HFFc6 (cell line): ENCODE results near the gene MCM9. TPM values are rescaled to one million over a fixed set of nuclear protein-coding genes. Genes with fewer than 3 reads are reported as not detected.

Source experiments
- DNase-seq: peaks from one replicate; pipeline ENCODE4 v3.0.0-alpha.2; 2018
- H3K27ac Mint-ChIP-seq: 2 replicates; pipeline ENCODE4 v1.8.0; 2020; ENCODE audit warnings: mild to moderate bottlenecking, mixed read lengths
- H3K27me3 Mint-ChIP-seq: 2 replicates; pipeline ENCODE4 v1.8.0; 2021; ENCODE audit warnings: mild to moderate bottlenecking, moderate library complexity, mixed read lengths; ENCODE audit not compliant: insufficient read depth
- H3K36me3 Mint-ChIP-seq: 2 replicates; pipeline ENCODE4 v1.8.0; 2021; ENCODE audit warnings: low read depth, mixed read lengths
- H3K4me1 Mint-ChIP-seq: 2 replicates; pipeline ENCODE4 v1.8.0; 2020; ENCODE audit warnings: low read depth, mixed read lengths
- H3K4me3 Mint-ChIP-seq: 2 replicates; pipeline ENCODE4 v1.8.0; 2020; ENCODE audit warnings: mild to moderate bottlenecking, moderate library complexity, mixed read lengths
- H3K9me3 Mint-ChIP-seq: 2 replicates; pipeline ENCODE4 v1.8.0; 2020; ENCODE audit warnings: mild to moderate bottlenecking, mixed read lengths
- total RNA-seq, 6 experiments: library from RNA; stranded (reverse); fragmentation: NEBNext Ultra II Directional; extraction: Animal tissue kit (Norgen Biotek cat#: 25700); gene quantifications; 2 replicates in 1 of 6; 3 replicates in 5 of 6; pipeline ENCODE4 v1.2.3, GENCODE V29; 2021
- TF ChIP-seq, protein P1 (sequence below): fragments of 200-600 bp; sonication (generic); IDR thresholded peaks from 2 replicates; pipeline ENCODE4 v1.5.0; 2021; ENCODE audit warnings: antibody characterized with exemption, mild to moderate bottlenecking

MCM9 gene
- total RNA-seq, 6 experiments from 2014 or later = 4.6 to 5.7 (median 5.0) TPM

GRCh38 chr6:118974790-118975189, 39.8 kb upstream of the MCM9 start:
- Mint-ChIP-seq H3K4me3 (no peak overlapping the region), H3K4me1 (no peaks in the 10 kb centered on the region), H3K27me3 (no peaks in the 10 kb centered on the region), H3K36me3 (no peaks in the 10 kb centered on the region), H3K9me3 (no peaks in the 10 kb centered on the region), H3K27ac (no peak overlapping the region)
- DNase-seq = no peak
- TF ChIP-seq, protein P1, sequence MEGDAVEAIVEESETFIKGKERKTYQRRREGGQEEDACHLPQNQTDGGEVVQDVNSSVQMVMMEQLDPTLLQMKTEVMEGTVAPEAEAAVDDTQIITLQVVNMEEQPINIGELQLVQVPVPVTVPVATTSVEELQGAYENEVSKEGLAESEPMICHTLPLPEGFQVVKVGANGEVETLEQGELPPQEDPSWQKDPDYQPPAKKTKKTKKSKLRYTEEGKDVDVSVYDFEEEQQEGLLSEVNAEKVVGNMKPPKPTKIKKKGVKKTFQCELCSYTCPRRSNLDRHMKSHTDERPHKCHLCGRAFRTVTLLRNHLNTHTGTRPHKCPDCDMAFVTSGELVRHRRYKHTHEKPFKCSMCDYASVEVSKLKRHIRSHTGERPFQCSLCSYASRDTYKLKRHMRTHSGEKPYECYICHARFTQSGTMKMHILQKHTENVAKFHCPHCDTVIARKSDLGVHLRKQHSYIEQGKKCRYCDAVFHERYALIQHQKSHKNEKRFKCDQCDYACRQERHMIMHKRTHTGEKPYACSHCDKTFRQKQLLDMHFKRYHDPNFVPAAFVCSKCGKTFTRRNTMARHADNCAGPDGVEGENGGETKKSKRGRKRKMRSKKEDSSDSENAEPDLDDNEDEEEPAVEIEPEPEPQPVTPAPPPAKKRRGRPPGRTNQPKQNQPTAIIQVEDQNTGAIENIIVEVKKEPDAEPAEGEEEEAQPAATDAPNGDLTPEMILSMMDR = no peak

GRCh38 chr6:118971682-118972081, 36.7 kb upstream of the MCM9 start:
- no peaks in the 10 kb centered on the region for H3K9me3 Mint-ChIP-seq
- no peak overlapping the region for H3K27ac Mint-ChIP-seq
- H3K27me3 Mint-ChIP-seq = no peaks in the 10 kb centered on the region
- H3K4me1 Mint-ChIP-seq = no peaks in the 10 kb centered on the region
- TF ChIP-seq, protein P1 = no peak
- DNase-seq = no peak
- no peak overlapping the region for H3K4me3 Mint-ChIP-seq
- no peaks in the 10 kb centered on the region for H3K36me3 Mint-ChIP-seq

- no peaks in the 10 kb centered on the region for H3K4me1 Mint-ChIP-seq
- no peaks in the 10 kb centered on the region for H3K27me3 Mint-ChIP-seq
- H3K4me3 Mint-ChIP-seq = no peak overlapping the region
- TF ChIP-seq, protein P1 = no peak
- no peak for DNase-seq
- H3K9me3 Mint-ChIP-seq = no peaks in the 10 kb centered on the region
- H3K36me3 Mint-ChIP-seq = no peaks in the 10 kb centered on the region
- no peak overlapping the region for H3K27ac Mint-ChIP-seq
Measured at GRCh38 chr6:118970866-118971265, 35.9 kb upstream of the MCM9 start.

DNA sequence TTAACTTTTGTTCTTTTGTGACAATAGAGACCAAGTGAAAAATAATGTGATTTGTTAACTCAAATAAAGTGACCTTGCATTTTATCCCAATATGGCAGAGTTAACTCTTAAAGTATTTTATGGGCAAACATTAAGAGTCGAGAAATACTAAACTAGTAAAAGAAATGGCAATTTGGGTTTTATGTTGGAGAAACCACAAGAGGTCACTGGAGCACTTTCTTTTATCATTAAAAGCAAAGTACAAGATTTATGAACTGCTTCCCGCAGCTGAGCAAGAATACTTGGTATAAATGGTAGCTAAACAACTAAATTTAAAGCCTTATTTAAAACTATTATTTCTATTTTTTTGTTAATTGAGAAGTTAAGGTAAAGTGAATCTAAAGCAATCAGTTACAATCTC, 33.5 kb upstream of the MCM9 start:
- Mint-ChIP-seq H3K4me3 (no peak overlapping the region), H3K27ac (no peak overlapping the region), H3K4me1 (no peaks in the 10 kb centered on the region), H3K9me3 (no peaks in the 10 kb centered on the region), H3K36me3 (no peaks in the 10 kb centered on the region), H3K27me3 (no peaks in the 10 kb centered on the region)
- peak; percentile 6 for DNase-seq
- TF ChIP-seq, protein P1 = peak; percentile 59

GRCh38 chr6:118967239-118967638, 32.3 kb upstream of the MCM9 start:
- Mint-ChIP-seq H3K9me3 (no peaks in the 10 kb centered on the region), H3K27ac (no peak overlapping the region), H3K36me3 (no peaks in the 10 kb centered on the region), H3K4me1 (no peaks in the 10 kb centered on the region), H3K27me3 (no peaks in the 10 kb centered on the region), H3K4me3 (no peak overlapping the region)
- no peak for DNase-seq
- TF ChIP-seq, protein P1 = no peak

GRCh38 chr6:118965843-118966370, 30.9 kb upstream of the MCM9 start:
- H3K9me3 Mint-ChIP-seq = no peaks in the 10 kb centered on the region

More at GRCh38 chr6:118965843-118966370, 30.9 kb upstream of the MCM9 start:
- H3K27me3 Mint-ChIP-seq = peaks cover 4% of the 10 kb centered on the region
- H3K27ac Mint-ChIP-seq = no peak overlapping the region
- no peaks in the 10 kb centered on the region for H3K4me1 Mint-ChIP-seq
- TF ChIP-seq, protein P1 = no peak
- no peak for DNase-seq
- no peaks in the 10 kb centered on the region for H3K36me3 Mint-ChIP-seq
- no peak overlapping the region for H3K4me3 Mint-ChIP-seq
